Thyroid gland (tissue), 4 donors: ENCODE measurements around the gene FOSL2. TPM values are rescaled to one million over a fixed set of nuclear protein-coding genes. Genes with fewer than 3 reads are reported as not detected.

ENCODE experiments used
- DNase-seq, 2 donors: peaks; one replicate each; pipeline ENCODE4 v3.0.0-alpha.2; 2019
- H3K27ac ChIP-seq, 3 donors: fragments of 200-600 bp; sonication (generic); 1 replicate in 2 of 3; 2 replicates in 1 of 3; pipeline ENCODE4 v1.5.1; 2016 to 2019; ENCODE audit warnings: mild to moderate bottlenecking in 1 of 3, moderate library complexity in 1 of 3
- H3K27me3 ChIP-seq: fragments of 200-600 bp; sonication (generic); one replicate; pipeline ENCODE4 v1.5.1; 2019
- H3K36me3 ChIP-seq, 2 donors: fragments of 200-600 bp; sonication (generic); one replicate each; pipeline ENCODE4 v1.5.1; 2016 to 2019
- H3K4me1 ChIP-seq, 2 donors: fragments of 200-600 bp; sonication (generic); one replicate each; pipeline ENCODE4 v1.5.1; 2017 to 2019
- H3K4me3 ChIP-seq, 3 donors: fragments of 200-600 bp; sonication (generic); replicated peaks in 1 of 3; 1 replicate in 2 of 3; 2 replicates in 1 of 3; pipeline ENCODE4 v1.5.1; 2016; ENCODE audit warnings: mild to moderate bottlenecking in 1 of 3
- H3K9me3 ChIP-seq: fragments of 200-600 bp; sonication (generic); one replicate; pipeline ENCODE4 v1.5.1; 2017
- POLR2A ChIP-seq, 2 donors: fragments of 450-650 bp; IDR thresholded peaks; one replicate each; pipeline ENCODE4 v1.6.1; 2017; ENCODE audit warnings: antibody characterized with exemption in 2 of 2, mild to moderate bottlenecking in 2 of 2, moderate library complexity in 1 of 2
- WGBS, 2 donors: methylation state at CpG; one replicate each; pipeline ENCODE4 v1.1.5; 2017; 5-methylcytosine and 5-hydroxymethylcytosine counted together
- intact Hi-C: fragments of 100-400 bp; cut with DNase I; formaldehyde crosslinking; loops from one replicate; pipeline ENCODE4 v1.15.1; 2023
- total RNA-seq, 4 donors: library from RNA; depleted of rRNA; stranded (reverse); fragments of >200 nt; gene quantifications; one replicate each; pipeline ENCODE4 v1.2.3, GENCODE V29; 2016
- TF ChIP-seq, protein P1 (sequence below), 6 experiments: fragments of 200-600 bp in 3 of 6; fragments of 450-650 bp in 3 of 6; sonication (generic) in 3 of 6; IDR thresholded peaks; one replicate each; pipeline ENCODE4 v1.5.1; 2016 to 2019; ENCODE audit warnings: antibody characterized with exemption in 6 of 6, mild to moderate bottlenecking in 2 of 6, inconsistent platforms in 1 of 6, moderate library complexity in 1 of 6

The FOSL2 gene
- total RNA-seq, 4 donors from 2014 or later = 30.7 to 85.1 (median 40.6) TPM

DNA sequence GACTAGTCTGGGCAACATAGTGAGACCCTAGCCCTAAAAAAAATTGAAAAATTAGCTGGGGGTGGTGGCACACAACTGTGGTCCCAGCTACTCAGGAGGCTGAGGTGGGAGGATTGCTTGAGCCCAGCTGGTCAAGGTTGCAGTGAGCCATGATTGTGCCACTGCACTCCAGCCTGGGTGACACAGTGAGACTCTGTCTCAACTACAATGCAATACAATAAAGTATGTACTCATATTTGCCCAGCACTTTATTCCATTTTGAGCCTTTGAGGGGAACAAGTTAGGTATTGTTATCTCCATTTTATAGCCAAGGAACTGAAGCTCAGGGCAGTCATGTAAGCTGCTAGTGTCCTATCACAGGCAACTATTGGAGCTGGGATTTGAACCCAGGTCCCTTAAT lies 53.9 kb downstream of the FOSL2 start:
- TF ChIP-seq POLR2A (IDR thresholded peaks at IDR 0.05) = no peak
- TF ChIP-seq, protein P1, sequence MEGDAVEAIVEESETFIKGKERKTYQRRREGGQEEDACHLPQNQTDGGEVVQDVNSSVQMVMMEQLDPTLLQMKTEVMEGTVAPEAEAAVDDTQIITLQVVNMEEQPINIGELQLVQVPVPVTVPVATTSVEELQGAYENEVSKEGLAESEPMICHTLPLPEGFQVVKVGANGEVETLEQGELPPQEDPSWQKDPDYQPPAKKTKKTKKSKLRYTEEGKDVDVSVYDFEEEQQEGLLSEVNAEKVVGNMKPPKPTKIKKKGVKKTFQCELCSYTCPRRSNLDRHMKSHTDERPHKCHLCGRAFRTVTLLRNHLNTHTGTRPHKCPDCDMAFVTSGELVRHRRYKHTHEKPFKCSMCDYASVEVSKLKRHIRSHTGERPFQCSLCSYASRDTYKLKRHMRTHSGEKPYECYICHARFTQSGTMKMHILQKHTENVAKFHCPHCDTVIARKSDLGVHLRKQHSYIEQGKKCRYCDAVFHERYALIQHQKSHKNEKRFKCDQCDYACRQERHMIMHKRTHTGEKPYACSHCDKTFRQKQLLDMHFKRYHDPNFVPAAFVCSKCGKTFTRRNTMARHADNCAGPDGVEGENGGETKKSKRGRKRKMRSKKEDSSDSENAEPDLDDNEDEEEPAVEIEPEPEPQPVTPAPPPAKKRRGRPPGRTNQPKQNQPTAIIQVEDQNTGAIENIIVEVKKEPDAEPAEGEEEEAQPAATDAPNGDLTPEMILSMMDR (IDR thresholded peaks at IDR 0.05) = no peak
- Histone ChIP-seq H3K36me3 (no peaks in the 10 kb centered on the region), H3K9me3 (no peaks in the 10 kb centered on the region), H3K27me3 (no peaks in the 10 kb centered on the region), H3K4me3 (no peak overlapping the region), H3K4me1 (peaks cover 5 to 9% of the 10 kb centered on the region in 2 donors), H3K27ac (no peak overlapping the region)
- intact Hi-C loops = no loop called here
- no peak for DNase-seq

DNA sequence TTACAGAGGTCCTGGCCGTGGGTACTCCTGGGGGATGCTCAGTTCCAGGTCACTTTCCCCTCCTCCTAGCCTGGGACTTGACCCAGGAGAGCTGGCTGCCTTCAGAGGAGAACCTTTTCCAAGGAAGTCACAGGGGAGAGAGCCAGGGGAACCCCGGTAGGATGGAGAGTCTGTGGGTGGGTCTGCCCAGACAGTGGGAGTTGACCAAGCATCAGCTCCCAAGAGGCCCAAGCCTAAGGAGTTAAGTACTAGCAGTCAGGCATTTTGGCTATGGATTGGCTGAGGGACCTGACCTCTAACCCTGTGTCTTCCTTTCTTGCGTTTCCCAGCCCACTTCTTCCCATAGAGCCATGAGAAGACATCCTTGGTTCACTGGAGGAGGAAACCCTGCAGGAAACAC lies 54.4 kb downstream of the FOSL2 start:
- H3K4me3 ChIP-seq = no peak overlapping the region
- peaks cover 5 to 9% of the 10 kb centered on the region in 2 donors for H3K4me1 ChIP-seq
- no peak overlapping the region for H3K27ac ChIP-seq
- TF ChIP-seq, protein P1 (IDR thresholded peaks at IDR 0.05) = no peak
- TF ChIP-seq POLR2A (IDR thresholded peaks at IDR 0.05) = no peak
- WGBS, 2 donors = 81 to 92% methylated on average over 3 of the region's 3 CpGs
- intact Hi-C loops = no loop called here
- H3K36me3 ChIP-seq = no peaks in the 10 kb centered on the region
- DNase-seq = no peak
- H3K27me3 ChIP-seq = no peaks in the 10 kb centered on the region
- no peaks in the 10 kb centered on the region for H3K9me3 ChIP-seq

DNA sequence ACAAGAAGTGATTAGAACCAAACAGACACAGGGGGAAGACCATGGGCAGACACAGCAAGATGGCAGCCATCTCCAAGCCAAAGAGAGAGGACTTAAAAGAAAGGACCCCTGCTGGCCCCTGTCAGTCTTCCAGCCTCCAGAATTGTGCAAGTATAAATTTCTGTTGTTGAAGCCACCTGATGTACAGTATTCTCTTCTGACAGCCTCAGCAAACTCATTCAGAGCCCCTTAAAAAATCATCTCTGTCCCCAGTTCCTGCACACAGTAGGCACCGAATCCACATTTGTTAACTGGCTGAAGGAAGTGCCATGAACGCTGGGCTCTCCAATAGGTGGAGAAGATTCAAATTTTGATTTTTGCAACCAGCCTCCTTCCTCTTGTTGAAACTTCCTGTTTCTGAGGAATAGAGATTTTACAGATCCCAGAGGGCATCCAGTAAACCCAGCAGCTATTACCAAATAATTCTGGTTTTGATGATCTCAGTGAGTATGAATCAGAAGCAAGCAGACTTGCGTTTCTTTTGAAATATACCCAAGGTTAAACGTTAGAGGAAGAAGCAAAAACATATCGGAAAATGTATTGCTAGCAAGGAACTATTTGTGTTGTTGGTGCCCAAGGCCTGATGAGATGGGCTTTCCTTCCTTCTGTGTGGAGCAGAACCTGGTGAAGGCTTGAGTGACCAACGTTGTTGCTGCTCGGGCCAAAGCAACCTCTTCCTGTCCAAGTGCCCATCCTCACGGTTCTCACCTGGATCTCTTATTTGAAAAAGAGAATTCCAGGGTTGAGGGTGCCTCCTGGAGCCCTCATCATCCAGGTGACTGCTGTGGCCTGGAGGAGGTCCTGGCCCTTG lies 55.5 kb downstream of the FOSL2 start:
- Histone ChIP-seq H3K27ac (peak overlapping the region in 1 of 3 donors; percentile 23), H3K9me3 (no peaks in the 10 kb centered on the region), H3K4me1 (peaks cover 5 to 9% of the 10 kb centered on the region in 2 donors), H3K27me3 (no peaks in the 10 kb centered on the region), H3K36me3 (no peaks in the 10 kb centered on the region), H3K4me3 (no peak overlapping the region)
- intact Hi-C loops = no loop called here
- TF ChIP-seq POLR2A (IDR thresholded peaks at IDR 0.05) = no peak
- TF ChIP-seq, protein P1 (IDR thresholded peaks at IDR 0.05) = no peak
- WGBS, 2 donors = 83 to 85% methylated on average over 8 of the region's 8 CpGs
- DNase-seq = no peak

DNA sequence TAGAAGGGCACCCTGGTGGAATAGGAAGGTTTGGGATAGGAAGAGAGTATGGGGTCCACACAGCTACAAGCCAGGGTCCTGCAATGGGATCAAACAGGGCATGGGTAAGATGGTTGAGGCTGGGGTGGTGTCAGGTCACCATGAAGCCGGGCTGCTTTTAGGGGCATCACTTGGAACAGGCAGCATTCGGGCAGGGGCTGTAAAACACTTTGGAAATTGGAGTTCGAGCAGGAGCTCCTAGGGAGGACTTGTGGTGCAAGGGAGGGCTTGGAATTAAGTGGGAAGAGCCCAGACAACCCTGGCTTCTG lies 56.1 kb downstream of the FOSL2 start:
- peak overlapping the region in 1 of 3 donors; percentile 23 for H3K27ac ChIP-seq
- 92 to 96% methylated on average over 3 of the region's 3 CpGs for WGBS, 2 donors

DNA sequence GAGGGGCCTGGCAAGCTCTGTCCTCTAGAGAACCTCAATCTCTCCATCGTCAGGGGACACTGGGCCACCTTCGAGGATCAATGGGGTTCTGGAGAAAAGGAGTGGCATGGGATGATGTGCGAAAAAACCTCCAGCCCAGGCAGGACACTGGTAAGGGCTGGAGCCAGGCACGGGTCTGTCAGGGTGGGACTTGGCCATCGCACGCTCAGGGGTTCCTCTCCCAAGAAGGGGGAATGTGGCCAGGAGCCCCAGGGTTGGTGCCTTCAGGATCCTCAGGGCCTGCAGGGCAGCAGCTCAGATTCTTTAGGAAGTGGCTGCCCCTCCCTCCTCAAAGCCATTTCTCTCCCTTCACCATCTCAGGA lies 56.4 kb downstream of the FOSL2 start:
- Histone ChIP-seq H3K4me3 (no peak overlapping the region), H3K36me3 (no peaks in the 10 kb centered on the region), H3K4me1 (peaks cover 5 to 11% of the 10 kb centered on the region in 2 donors), H3K27ac (no peak overlapping the region), H3K9me3 (no peaks in the 10 kb centered on the region), H3K27me3 (no peaks in the 10 kb centered on the region)
- DNase-seq = no peak
- 89 to 93% methylated on average over 6 of the region's 6 CpGs for WGBS, 2 donors
- no peak for TF ChIP-seq POLR2A (IDR thresholded peaks at IDR 0.05)
- TF ChIP-seq, protein P1 (IDR thresholded peaks at IDR 0.05) = no peak
- intact Hi-C loops = no loop called here

More for the DNA sequence above, 56.1 kb downstream of the FOSL2 start:
- H3K9me3 ChIP-seq = no peaks in the 10 kb centered on the region
- peaks cover 5 to 9% of the 10 kb centered on the region in 2 donors for H3K4me1 ChIP-seq
- no peak for DNase-seq
- no peak overlapping the region for H3K4me3 ChIP-seq
- intact Hi-C loops = no loop called here
- no peak for TF ChIP-seq POLR2A (IDR thresholded peaks at IDR 0.05)
- TF ChIP-seq, protein P1 (IDR thresholded peaks at IDR 0.05) = no peak
- H3K36me3 ChIP-seq = no peaks in the 10 kb centered on the region
- no peaks in the 10 kb centered on the region for H3K27me3 ChIP-seq
